CD4-positive, alpha-beta T cell (primary cell): Measurements from ENCODE around the gene WDR37. TPM values are rescaled to one million over a fixed set of nuclear protein-coding genes. Genes with fewer than 3 reads are reported as not detected.

Source experiments
- ATAC-seq: fragments of 200-7000 bp; cut with Tn5 transposase; one replicate; pipeline ENCODE4 v1.10.0; 2022; ENCODE audit warnings: mild to moderate bottlenecking; ENCODE audit not compliant: poor library complexity
- CTCF ChIA-PET: fragments of 350-600 bp; sonication (Branson Sonifier 250); formaldehyde crosslinking; loops from one replicate; lab custom pipeline; 2021; ENCODE audit warnings: antibody characterized with exemption, inconsistent platforms; lab: Charles Lee
- POLR2A ChIA-PET: fragments of 350-600 bp; sonication (Branson Sonifier 250); formaldehyde crosslinking; loops from one replicate; lab custom pipeline; 2021; ENCODE audit warnings: antibody characterized with exemption, inconsistent platforms; lab: Charles Lee
- DNase-seq, 14 experiments: peaks; one replicate each; pipeline ENCODE4 v3.0.0-alpha.2; 2013 to 2020; ENCODE audit warnings: mixed read lengths in 2 of 14
- H3K27ac ChIP-seq, 2 donors: one replicate each; pipeline versions ENCODE4 v1.5.1 to v1.7.0; 2013; ENCODE audit warnings: low read length in 2 of 2, low read depth in 1 of 2, mild to moderate bottlenecking in 1 of 2
- H3K27me3 ChIP-seq, 2 experiments: 1 replicate in 1 of 2; 2 replicates in 1 of 2; pipeline versions ENCODE4 v1.6.1 to v1.7.0; 2013; ENCODE audit warnings: low read length in 2 of 2, control low read depth in 1 of 2, mild to moderate bottlenecking in 1 of 2, moderate library complexity in 1 of 2; ENCODE audit not compliant: insufficient read depth in 2 of 2, control insufficient read depth in 1 of 2
- H3K36me3 ChIP-seq: one replicate; pipeline ENCODE4 v1.6.1; 2013; ENCODE audit warnings: low read length, control low read depth; ENCODE audit not compliant: insufficient read depth
- H3K4me1 ChIP-seq: one replicate; pipeline ENCODE4 v1.6.1; 2013; ENCODE audit warnings: low read length, control low read depth; ENCODE audit not compliant: insufficient read depth
- H3K4me3 ChIP-seq: one replicate; pipeline ENCODE4 v1.5.1; 2013; ENCODE audit warnings: mild to moderate bottlenecking, low read length, moderate library complexity
- H3K9me3 ChIP-seq, 2 experiments: 1 replicate in 1 of 2; 2 replicates in 1 of 2; pipeline versions ENCODE4 v1.6.1 to v1.7.0; 2013; ENCODE audit warnings: low read length in 2 of 2, mild to moderate bottlenecking in 2 of 2, control low read depth in 1 of 2, moderate library complexity in 1 of 2; ENCODE audit not compliant: control insufficient read depth in 1 of 2, insufficient read depth in 1 of 2
- H3K27ac Mint-ChIP-seq: one replicate; pipeline ENCODE4 v1.8.0; 2020; ENCODE audit warnings: mixed read lengths
- H3K27me3 Mint-ChIP-seq: one replicate; pipeline ENCODE4 v1.8.0; 2021; ENCODE audit warnings: mixed read lengths
- H3K36me3 Mint-ChIP-seq: one replicate; pipeline ENCODE4 v1.8.0; 2021; ENCODE audit warnings: low read depth, mixed read lengths
- H3K4me1 Mint-ChIP-seq: one replicate; pipeline ENCODE4 v1.8.0; 2021; ENCODE audit warnings: low read depth, mixed read lengths
- H3K4me3 Mint-ChIP-seq: one replicate; pipeline ENCODE4 v1.8.0; 2020; ENCODE audit warnings: mild to moderate bottlenecking, mixed read lengths
- H3K9me3 Mint-ChIP-seq: one replicate; pipeline ENCODE4 v1.8.0; 2020; ENCODE audit warnings: mixed read lengths
- intact Hi-C, 2 experiments: fragments of 100-400 bp; cut with DNase I in 1 of 2; cut with micrococcal nuclease in 1 of 2; formaldehyde crosslinking; loops; one replicate each; pipeline versions ENCODE4 v1.15.1 to v1.9.0; 2023 to 2025; cut with DNase I, micrococcal nuclease
- total RNA-seq, 174 experiments: library from RNA in 2 of 174; stranded (reverse) in 2 of 174; gene quantifications; one replicate each; pipeline ENCODE4 v1.2.3 and lab custom pipeline; 2021 to 2026
- TF ChIP-seq, protein P1 (sequence below): fragments of 200-600 bp; IDR thresholded peaks from one replicate; pipeline ENCODE4 v1.8.0; 2022; ENCODE audit warnings: antibody characterized with exemption, mild to moderate bottlenecking

Gene WDR37
- total RNA-seq, 2 experiments from 2014 or later, result 17.0 to 17.7 TPM

DNA sequence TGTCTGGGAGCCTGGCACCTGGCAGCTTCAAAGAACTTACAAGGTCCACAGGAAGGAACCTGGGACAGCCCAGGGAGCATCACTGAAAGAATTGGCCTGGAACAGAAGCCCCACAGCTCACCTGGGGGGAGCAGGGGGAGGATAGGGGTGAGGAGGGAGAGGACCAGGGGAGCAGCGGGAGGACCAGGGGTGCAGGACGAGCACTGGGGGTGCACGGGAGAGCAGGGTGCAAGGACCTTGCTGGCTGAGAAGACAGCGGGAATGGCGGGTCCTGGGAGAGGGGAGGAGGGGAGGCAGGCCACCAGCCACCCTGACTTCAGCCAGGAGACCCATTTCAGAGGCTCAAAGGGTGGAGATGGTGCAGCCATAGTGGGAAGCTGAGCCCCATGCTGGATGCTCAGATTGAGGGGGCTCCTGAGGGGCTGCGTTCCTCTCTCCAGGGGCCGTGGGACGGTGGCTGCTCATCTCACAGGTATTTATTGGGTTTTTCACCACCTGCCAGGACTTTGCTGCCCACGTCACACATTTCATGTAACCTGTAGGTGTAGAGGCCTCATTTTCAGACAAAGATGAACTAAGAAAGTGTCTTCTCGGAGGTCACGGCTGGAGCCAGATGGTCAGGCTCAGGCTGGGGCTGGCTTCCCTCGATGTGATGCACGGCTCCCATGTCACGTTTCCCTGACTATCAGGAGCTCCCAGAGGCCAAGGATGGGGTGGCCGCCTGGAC is 110.1 kb downstream of the WDR37 start:
- DNase-seq (no peak), ATAC-seq (no peak)
- TF ChIP-seq, protein P1, sequence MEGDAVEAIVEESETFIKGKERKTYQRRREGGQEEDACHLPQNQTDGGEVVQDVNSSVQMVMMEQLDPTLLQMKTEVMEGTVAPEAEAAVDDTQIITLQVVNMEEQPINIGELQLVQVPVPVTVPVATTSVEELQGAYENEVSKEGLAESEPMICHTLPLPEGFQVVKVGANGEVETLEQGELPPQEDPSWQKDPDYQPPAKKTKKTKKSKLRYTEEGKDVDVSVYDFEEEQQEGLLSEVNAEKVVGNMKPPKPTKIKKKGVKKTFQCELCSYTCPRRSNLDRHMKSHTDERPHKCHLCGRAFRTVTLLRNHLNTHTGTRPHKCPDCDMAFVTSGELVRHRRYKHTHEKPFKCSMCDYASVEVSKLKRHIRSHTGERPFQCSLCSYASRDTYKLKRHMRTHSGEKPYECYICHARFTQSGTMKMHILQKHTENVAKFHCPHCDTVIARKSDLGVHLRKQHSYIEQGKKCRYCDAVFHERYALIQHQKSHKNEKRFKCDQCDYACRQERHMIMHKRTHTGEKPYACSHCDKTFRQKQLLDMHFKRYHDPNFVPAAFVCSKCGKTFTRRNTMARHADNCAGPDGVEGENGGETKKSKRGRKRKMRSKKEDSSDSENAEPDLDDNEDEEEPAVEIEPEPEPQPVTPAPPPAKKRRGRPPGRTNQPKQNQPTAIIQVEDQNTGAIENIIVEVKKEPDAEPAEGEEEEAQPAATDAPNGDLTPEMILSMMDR, result no peak
- no peaks in the 10 kb centered on the region for H3K9me3 Mint-ChIP-seq
- H3K4me1 Mint-ChIP-seq, result no peaks in the 10 kb centered on the region
- H3K27ac Mint-ChIP-seq, result no peak overlapping the region
- H3K27ac ChIP-seq, result no peak overlapping the region
- ChIA-PET CTCF (no interaction called here), POLR2A (no interaction called here)
- H3K36me3 ChIP-seq, result no peaks in the 10 kb centered on the region
- H3K4me1 ChIP-seq, result no peaks in the 10 kb centered on the region
- no peaks in the 10 kb centered on the region for H3K27me3 ChIP-seq
- peaks cover 0 to 6% of the 10 kb centered on the region in 2 experiments for H3K9me3 ChIP-seq
- intact Hi-C loops, result no loop called here
- H3K36me3 Mint-ChIP-seq, result no peaks in the 10 kb centered on the region
- peaks cover 5% of the 10 kb centered on the region for H3K27me3 Mint-ChIP-seq
- H3K4me3 Mint-ChIP-seq, result no peak overlapping the region
- H3K4me3 ChIP-seq, result no peak overlapping the region

DNA sequence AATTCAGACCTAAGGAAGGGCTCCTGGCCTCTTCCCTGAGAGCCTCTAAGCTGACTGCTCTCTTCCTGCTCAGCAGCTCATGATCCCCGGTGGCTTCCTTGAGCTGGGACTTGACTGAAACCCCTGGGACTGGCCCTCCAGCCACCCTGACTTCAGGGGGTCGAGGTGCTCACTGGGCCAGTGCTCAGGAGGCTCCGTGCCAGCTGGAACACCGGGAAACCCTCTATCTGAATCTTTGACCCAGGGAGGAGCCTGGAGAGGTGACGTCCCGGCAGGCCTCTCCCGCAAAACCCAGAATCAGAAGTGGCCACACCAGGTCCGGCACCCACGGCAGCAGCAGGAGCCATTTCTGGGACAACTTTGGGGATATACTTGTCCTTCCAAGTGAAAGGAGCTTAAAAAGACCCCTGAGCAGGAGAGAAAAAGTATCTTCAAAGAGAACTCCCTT is 110.7 kb downstream of the WDR37 start:
- ChIA-PET CTCF (no interaction called here), POLR2A (no interaction called here)
- Histone ChIP-seq H3K4me3 (no peak overlapping the region), H3K4me1 (no peaks in the 10 kb centered on the region), H3K27me3 (no peaks in the 10 kb centered on the region), H3K9me3 (peaks cover 0 to 6% of the 10 kb centered on the region in 2 experiments), H3K27ac (no peak overlapping the region), H3K36me3 (no peaks in the 10 kb centered on the region)
- Mint-ChIP-seq H3K4me3 (no peak overlapping the region), H3K4me1 (no peaks in the 10 kb centered on the region), H3K27me3 (peaks cover 8% of the 10 kb centered on the region), H3K36me3 (no peaks in the 10 kb centered on the region), H3K9me3 (no peaks in the 10 kb centered on the region), H3K27ac (no peak overlapping the region)
- intact Hi-C loops, result no loop called here
- TF ChIP-seq, protein P1, result no peak
- ATAC-seq (no peak), DNase-seq (no peak)

DNA sequence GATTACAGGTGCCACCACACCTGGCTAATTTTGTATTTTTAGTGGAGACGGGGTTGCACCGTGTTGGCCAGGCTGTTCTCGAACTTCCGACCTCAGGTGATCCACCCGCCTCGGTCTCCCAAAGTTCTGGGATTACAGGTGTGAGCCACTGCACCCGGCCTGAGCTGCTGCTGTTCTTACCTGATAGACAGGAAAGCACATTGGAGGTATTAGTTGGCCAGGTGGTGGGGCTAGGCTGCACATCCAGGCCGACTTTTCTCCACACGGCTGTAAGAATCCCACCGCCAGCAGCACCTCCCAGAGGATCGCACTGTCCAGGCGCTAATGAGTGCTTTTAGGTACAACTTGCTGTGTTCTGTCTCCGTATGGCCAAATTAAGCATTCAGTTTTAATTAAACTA is 112.6 kb downstream of the WDR37 start:
- Histone ChIP-seq H3K36me3 (no peaks in the 10 kb centered on the region), H3K4me3 (no peak overlapping the region), H3K9me3 (no peaks in the 10 kb centered on the region), H3K27me3 (no peaks in the 10 kb centered on the region), H3K27ac (no peak overlapping the region), H3K4me1 (no peaks in the 10 kb centered on the region)
- no peaks in the 10 kb centered on the region for H3K9me3 Mint-ChIP-seq
- ChIA-PET POLR2A (no interaction called here), CTCF (no interaction called here)
- DNase-seq (no peak), ATAC-seq (no peak)
- peaks cover 10% of the 10 kb centered on the region for H3K27me3 Mint-ChIP-seq
- intact Hi-C loops, result loop anchor here in 1 of 2 experiments (1.0 kb wide), 1 partner anchor 11 kb away; no protein-coding TSS in a partner anchor
- no peaks in the 10 kb centered on the region for H3K36me3 Mint-ChIP-seq
- H3K4me3 Mint-ChIP-seq, result no peak overlapping the region
- no peak overlapping the region for H3K27ac Mint-ChIP-seq
- TF ChIP-seq, protein P1, result no peak
- no peaks in the 10 kb centered on the region for H3K4me1 Mint-ChIP-seq
